HG03565 (cell line): ENCODE measurements around the gene RIMS3.
"Not testable (repeated sequence)": the region's sequence is repeated elsewhere in the genome, so short reads cannot be mapped to it uniquely, and the experiment has no call there.

Experiments
- ATAC-seq: cut with Tn5 transposase; IDR thresholded peaks from one replicate; pipeline ENCODE4 v1.9.1; 2021; ENCODE audit warnings: mild to moderate bottlenecking, moderate library complexity; ENCODE audit not compliant: unreplicated experiment

RIMS3 gene

DNA sequence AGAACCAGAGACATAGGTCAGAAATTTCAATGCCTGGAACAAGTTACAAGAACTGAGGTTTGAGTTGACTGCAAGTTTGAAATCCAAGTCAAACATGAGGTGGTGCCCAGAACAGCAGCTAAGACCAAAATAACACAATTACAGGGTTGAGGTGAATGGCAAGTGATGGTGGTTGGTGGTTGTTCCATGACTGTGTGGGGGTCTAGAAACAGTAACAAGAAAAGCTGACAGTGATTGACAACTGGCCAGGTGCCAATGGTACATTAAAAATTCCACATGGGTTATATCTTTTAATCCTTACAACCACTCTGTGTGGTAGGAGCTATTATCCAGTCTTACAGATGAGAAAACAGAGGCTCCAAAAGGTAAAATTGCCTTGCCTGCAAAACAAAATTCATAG, 32.0 kb downstream of the RIMS3 start:
- ATAC-seq, result no peak

DNA sequence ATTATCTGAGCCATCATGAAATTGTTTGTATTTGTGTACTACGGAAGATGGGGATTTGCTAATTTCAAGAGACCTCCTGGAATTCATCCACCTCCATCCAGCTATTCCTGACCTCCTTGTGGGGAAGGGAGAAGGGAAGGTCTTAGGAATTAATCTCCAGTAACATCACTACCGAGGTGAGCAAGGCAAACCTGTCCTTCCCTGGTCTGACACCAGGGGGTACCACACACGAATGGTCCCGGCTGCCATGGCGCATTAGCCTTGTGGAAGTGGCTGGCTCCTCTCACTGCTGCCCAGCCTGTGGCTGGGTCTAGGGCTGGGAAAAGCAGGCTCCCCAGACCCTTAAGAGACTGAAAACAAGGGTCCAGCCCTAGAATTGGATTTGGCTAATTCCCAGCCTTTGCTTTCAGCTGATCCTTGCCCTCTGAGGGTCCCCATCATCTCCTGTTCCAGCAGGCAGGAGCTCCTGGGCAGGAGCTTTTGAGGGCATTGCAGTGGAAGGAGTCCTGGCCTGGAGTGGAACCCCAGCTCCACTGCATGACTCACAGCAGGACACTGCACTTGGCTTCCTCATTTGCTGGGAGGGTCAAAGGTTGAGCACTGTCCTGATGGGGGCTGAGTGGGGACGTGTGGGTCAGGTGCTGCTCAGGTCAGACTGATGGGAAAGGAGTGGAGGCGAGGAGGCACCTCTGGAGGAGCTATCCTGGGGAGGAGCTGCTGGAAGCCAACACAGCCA, 34.8 kb downstream of the RIMS3 start:
- ATAC-seq, result no peak

DNA sequence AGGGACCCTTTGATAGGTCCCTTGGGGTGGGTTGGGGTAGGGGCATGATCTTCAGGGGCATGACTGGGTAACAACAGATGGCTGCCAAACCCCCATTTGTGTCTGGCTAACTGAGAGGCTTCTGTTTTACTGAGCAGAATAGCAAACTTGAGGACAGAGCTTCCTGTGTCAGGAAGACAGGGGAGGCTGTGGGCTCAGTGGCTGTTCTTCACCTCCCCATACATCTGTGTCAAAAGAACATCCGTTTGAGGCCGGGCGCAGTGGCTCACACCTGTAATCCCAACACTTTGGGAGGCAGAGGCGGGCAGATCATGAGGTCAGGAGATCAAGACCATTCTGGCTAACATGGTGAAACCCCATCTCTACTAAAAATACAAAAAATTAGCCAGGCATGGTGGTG, 35.9 kb downstream of the RIMS3 start:
- ATAC-seq, result not testable (repeated sequence)

DNA sequence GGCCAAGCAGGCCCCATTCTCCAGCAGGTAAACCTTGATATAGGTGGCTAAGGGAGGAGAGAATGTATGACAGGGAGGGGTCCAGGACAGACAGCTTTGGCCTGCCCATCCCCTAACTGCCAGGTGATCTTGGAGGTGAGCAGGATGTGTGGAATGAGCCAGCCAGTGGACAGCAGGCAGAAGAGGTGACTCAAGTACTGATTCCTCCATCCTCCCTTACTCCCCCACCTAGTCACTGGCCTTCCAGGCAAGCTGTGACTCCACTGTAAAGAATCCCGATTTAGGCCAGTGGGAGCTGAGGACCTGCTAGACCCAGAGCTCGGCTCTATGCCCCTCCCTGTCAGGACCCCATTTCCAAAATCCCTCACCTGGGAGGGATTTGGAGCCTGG, 36.6 kb downstream of the RIMS3 start:
- ATAC-seq, result no peak

DNA sequence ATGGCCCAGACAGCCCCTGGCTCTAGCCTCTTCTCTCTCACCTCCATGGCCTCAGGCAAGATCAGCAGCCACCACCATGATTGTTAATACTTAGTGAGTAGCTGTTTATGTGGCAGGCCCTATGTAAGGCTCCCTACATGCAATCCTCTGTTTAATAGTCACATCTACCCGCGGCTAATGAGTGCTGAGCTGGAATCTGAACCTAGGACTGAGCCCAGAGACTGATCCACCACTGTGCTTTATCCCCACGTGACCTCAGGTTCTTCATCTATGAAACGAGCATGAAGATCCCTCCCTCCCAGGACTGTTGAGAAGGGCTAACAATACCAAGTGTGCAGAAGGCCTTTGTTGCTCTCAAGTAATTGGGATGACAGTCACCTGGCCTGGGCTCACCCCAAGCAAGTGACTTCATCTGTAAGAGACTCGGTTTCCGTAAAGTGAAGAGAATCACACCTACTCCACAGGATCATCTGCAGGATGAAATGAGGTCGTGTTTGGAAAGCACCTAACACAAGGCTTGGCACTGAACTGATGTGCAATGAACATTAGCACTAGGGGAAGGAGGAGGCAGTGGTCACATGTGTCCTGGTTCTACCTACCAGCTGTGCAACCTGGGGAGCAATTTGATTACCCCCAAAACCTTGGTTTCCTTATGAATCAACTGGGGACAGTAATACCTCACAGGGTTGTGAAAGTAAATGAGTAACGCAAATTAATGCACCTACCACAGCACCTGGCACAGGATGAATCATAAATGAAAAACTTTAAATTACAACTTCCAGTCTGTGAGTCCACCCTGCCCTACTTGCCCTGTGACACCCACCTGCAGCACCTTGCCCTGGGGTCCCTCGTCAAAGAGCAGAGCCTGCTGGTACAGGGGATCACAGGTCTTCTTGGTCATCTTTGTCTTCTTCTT, 37.2 kb downstream of the RIMS3 start:
- peak; percentile 67 for ATAC-seq

DNA sequence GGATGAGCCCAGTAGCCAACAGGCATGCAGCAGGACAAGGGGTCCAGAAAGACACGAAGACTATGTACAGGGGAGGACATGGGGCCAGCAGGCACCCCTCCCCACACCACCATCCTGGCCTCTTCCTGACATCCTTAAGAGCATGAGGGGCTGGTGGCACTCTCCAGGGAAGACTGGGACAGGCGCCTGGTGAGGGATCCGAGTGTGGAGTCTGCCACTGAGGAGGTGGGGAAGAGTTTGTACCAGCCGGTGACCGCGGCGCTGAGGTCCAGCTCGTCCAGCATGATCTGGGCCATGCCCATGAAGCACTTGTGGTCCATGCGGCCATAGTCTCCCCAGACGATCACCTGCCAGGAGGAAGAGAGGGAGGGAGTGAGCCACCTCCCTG, 39.1 kb downstream of the RIMS3 start:
- ATAC-seq, result no peak

DNA sequence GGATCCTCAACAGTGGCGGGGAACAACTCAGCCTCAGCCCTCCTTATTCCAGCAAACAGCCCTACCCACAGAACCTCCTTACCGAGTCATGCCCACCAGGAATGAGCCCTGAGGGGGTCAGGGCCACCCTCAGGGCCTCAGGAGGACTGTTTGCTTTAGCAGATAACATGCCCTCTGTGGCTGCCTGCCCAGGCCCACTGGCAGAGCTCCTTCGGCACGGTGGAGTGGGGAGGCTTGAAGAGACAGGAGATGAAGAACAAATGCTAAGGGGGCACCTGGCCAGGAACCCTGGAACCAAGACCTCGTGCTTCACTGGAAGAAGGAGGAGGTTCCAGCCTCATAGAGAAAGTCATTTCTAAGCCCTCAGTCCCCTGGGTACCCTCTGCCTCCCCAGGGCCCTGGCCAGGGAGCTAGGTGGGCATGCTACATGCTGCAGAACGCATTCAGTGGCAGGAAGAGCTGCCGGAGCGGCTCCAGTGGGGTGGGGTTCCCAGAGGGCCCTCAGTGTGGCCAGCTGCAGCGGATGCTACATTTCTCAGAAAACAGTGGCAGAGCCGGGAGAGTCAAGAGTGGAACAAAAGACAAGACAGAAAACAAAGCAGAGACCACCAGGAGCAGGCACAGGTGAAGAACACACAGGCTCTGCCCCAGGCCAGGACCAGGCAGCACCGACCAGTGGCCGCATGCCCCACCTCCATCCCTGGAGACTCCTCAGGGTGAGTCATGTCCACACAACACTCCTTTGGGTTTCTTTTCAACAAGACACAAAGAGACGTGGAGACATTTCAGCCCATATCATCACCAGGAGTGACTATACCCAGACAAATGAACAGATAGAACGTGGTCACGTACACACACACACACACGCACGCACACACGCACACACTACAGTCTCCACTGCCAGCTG, 39.8 kb downstream of the RIMS3 start:
- no peak for ATAC-seq

DNA sequence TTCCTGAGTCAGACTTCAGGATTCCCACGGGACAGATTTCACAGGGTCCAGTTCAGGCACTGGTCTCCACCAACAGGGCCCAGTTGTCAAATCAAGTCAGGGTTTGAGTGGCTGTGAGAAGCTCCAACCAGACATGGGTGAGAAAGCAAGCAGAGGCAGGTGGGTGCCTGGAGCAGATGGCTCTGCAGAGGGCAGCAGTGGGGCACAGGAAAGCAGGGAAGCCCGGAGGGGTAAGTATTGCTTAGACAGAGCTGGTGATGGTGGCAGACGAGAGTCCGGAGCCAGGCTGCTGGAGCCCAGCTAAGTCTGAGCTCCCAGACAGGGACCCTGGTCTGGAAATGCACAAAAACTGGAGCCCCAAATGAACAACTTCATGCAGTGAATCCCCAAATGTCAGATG, 40.4 kb downstream of the RIMS3 start:
- no peak for ATAC-seq

DNA sequence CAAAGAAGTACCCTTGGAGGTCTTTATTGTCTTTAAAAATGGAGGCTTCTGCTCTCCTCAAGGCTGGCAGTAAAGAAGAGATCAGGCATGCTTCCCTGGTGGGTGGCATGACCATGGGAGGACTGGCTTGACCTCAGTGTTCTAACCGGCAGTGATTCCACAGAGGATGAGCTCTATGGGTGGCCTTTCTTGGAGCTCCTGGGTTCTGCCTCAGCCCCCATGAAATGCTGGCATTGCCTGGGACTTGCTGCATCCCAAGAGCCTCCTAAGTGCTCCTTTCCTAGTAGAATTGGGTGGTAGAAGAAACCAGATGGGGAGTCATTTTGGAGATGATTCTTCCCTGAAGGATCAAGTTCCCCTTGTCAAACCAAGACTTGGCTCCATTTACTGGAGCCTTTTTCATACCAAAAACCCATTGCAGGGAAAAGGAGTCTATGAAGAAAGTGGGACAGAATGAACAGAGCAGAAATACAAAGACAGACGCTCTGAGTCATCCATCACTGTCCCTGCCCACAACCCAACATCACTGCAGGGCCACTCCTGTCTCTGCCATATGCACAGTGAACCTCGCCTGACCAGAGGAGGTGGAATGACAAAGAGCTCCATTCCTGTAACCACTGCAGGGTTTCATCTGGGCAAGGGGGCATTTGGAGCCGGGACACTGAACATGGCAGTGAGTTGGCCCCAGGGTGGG, 42.4 kb downstream of the RIMS3 start:
- no peak for ATAC-seq

DNA sequence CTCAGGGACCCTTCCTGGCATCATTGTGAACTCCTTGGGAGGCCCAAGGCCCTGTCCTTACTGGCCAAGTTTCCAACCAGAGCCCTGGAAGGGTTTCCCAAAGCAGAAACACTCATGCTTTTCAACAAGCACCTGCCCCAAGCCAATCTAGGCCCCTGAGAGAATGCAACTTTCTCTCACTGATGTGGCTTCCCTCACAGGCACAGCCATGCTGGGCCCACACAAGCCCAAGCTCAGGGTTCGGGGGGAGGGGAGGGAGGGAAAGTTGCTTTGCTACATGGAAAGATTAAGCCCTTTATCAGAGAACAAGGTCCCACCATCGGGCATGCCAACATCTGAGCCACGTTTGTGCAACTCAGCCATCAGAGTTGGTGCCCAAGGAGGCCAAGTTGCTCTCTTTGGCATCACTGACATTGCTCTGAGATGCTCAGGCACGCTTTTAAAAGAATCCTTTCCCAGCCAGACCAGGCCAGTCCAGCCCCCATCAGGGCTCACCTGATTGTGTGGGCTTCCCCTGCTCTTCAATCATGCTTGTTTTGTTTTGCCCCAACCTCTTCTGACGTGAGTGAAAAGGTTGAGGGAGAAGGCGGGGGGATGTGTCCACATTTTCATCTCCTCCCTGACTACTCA, 43.5 kb downstream of the RIMS3 start:
- no peak for ATAC-seq

DNA sequence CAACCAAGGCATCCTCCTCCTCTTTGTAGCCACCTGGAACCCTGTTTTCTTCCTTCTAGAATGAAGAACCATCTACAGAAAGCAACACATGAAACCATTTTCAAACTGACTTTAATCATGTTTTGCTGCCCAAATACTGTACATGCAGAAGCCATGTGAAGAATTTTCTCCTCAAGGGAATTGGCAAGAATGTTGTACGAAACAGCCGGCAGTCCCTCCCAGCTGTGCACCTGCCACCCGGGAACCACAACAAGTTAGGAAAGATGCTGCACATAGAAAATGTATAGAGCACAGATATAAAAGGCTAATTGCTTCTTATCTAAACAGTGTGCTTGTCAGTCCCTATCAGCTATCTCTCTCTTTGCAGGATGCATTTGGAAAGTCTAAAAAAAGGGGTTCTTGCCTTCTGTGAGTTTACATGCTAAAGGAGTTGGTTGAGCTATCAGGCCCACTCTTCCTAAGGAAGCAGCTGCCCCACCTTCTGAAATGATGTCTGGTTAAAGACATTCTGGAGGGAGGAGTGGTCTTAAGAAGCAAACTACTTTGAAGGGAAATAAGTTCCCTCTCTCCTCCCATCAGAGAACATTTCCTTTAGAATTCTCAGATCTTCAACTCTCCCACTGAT, 44.8 kb downstream of the RIMS3 start:
- ATAC-seq, result no peak

DNA sequence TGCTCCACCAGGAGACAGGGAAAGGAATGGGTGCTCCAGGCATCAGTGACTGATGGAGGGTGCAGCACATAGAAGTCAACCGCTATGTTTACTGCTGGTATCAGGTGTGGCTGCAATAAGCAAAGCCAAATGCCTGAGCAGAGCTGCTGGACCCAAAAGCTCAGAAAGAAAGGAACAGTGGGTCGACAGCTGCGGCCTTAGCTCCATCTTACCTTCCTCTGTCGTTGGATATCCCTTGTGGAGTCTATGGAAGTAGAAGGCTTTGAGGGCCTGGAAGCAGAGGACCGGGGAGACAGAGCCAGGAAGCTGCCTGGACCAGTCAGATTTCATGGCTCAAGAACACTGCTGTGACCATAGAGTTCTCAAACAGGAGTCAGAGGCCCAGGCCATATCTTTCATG, 45.3 kb downstream of the RIMS3 start:
- ATAC-seq, result no peak

DNA sequence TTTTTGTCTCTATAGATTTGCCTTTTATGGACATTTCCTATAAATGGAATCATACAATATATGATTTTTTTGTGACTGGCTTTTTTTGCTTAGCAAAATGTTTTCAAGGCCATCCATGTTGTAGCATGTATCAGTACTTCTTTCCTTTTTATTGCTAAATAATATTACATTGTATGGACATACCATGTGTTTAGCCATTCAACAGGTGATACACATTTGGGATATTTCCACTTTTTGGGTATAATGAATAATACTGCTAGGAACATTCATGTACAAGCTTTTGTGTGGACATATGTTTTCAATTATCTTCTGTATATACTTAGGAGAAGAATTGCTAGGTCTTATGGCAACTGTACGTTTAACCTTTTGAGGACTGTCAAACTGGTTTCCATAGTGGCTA, 47.4 kb downstream of the RIMS3 start:
- no peak for ATAC-seq

DNA sequence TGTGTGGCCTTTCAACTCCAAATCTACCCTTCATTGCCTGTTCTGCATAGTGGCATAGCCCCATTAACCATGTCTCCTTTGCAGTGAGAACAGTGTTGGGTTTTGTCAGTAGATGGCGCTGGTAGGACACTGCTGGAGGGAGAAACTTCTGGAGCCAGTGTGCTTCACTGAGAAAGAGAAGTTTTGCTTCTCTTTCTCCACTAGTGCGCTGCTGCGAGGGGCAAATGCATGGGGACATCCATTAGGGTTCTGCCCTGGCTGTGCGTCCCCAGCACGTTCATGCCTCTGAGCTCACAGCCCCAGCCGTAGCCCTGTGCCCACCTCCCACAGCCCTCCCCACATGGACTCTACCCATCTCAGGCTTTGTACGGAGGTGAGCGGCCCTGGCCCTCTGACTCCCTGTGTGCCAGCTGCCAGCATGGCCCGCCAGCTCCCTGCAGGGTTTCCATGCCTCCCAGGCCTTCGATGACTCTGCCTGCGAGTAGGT, 53.1 kb downstream of the RIMS3 start:
- no peak for ATAC-seq

DNA sequence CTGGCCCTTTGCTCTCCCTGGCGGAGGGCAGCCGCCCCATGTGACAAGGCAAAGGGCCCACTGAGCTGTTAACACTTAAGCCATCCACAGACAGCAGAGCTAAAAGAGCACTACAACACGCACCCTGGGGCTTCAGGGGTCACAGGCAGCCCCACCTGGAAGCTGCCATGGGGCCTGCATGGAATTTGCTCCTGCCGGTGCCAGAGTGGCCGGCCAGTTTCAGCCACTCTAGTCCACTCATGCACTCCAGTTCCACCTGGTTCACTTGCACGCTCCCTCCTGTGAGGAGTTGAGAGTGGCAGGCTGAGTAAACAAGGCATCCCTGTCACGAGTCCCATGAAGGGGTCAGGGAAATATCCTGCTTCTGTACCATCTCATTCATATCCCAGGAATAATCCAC, 55.3 kb downstream of the RIMS3 start:
- ATAC-seq, result no peak

DNA sequence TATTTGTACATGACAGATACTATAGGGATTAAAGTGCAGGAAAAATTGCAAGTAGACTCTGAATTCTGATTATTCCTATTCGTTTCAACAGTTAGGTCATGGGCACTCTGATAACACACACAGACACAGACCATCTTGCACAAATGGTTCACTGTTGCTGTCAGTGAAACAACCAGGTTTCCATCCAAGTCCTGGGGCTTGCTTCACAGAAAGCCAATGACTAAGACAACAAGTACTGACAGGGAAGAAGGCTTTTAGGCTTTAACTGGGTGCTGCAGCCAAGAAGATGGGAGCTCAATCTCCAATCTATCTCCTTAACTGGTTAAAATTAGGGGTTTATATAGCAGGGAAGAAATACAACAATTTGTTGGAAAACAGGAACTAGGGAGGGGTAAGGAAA, 57.6 kb downstream of the RIMS3 start:
- no peak for ATAC-seq

DNA sequence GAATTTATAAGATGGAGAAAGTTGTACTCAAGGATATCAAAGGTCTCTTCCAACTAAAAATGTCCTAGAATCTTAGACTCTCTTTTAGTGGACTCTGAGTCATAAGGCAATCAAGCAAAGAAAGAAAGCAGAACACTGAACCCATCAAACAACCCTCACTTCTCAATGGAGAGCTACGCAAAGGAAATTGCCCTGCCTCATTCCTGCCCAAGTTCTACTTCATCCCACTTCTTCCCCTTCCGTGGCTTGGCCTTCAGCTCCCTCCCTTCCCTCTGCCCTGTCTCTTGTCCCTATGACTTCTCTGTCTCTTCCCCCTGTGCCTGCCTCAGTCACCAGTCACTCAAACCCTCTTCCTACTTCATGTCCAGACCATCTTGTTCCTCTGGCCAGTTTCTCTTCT, 58.5 kb downstream of the RIMS3 start:
- ATAC-seq, result no peak

DNA sequence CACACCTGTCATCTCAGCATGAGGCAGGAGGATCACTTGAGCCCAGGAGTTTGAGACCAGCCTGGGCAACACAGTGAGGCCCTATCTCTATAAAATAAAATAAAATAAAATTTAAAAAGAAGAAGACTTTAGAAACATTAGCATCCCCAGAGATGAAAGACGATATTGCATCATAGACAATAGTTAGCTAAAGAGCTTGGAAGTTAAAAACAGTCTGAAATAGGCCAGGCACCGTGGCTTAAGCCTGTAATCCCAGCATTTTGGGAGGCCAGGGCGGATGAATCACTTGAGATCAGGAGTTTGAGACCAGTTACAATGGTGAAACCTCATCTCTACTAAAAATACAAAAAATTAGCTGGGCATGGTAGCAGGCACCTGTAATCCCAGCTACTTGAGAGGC, 59.3 kb downstream of the RIMS3 start:
- ATAC-seq, result no peak

DNA sequence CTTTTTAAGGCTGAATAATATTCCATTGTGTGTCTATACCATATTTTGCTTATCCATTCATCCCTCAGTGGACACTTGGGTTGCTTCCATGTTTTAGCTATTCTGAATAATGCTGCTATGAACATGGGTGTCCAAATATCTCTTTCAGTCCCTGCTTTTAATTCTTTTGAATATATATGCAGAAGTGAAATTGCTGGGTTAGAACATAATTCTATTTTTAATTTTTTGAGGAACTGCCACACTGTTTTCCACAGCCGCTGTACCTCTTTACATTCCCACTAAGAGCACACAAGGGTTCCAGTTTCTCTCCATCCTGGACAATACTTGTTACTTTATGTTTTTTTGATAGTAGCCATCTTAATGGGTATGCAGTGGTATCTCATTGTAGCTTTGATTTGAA, 65.6 kb downstream of the RIMS3 start:
- ATAC-seq, result no peak

DNA sequence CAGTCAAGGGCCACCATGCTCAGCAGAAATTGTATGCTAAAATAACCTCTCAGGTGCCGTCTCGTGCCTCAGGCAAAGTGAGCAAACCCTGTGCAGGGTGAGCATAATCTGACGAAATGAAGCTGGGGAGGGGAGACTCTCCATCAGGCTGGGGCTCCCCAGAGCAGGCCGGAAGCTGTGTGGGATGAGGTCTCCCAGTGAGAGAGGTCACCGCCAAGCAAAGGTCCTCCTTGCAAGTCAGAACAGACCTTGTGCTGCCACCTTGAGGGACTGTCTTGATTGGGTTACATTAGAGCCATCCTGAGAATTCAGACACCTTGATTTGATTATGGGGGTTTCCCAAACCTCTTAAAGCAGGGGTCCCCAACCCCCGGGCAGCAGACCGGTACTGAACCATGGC, 69.9 kb downstream of the RIMS3 start:
- ATAC-seq, result no peak
